G401.6 (cell line): ENCODE measurements around the gene H1-8.

Experiments used
- FAIRE-seq: peaks from 2 replicates; lab custom pipeline; 2012; peaks lifted over from hg19 to GRCh38; lab: Jason Lieb, UNC

H1-8 gene

DNA sequence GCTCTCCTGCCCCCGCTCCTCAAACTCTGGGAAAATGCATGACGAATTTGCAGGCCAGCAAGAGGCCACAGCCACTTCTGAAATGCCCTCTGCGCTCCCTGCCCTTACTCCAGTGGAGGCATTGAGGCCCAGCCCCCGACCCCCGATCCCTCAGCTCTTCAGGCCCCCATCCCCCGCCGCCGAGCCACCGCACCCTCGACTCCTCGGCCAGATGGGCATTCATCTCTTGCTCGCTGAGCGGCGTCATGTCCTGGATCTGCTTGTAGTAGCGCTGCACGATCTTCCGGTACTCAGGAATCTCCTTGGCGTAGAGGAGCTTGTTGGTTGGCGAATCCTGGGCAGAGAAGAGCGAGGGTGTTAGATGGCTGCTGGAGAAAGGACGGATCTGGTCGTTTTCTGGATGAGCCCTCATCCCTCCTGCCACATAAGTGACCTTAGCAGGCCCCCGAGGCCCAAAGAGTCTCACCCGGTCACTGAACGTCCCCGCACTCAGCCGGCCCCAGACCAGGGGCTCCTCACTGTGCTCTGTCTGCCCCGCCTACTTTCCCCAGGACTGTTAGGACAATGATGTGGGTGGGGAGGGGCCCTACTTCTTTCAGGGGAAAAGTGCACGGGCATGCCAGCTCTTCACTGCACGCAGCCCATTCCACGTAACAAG is 14.0 kb downstream of the H1-8 start:
- FAIRE-seq: no peak

DNA sequence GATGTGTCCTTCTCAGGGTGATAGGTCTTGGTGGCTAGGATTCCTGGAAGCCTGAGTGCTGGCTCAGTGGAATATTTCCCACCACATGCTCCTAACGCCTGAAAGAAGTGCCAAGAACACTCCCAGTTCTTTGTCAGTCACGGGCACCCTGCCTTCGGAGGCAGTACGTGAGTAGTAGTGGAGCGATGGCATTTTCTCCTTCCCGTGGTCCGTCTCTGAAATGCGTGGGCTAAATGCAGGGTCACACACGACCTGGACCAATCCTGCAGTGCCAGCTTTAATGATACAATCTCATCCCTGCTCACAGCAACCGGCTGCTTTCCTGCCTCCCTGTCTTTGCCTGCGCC is 14.5 kb downstream of the H1-8 start:
- no peak for FAIRE-seq

GRCh38 chr3:129558081-129558771 is 15.3 kb downstream of the H1-8 start:
- no peak for FAIRE-seq

- FAIRE-seq: no peak
Observed at GRCh38 chr3:129558772-129559564, 16.0 kb downstream of the H1-8 start.

- no peak for FAIRE-seq
Observed at GRCh38 chr3:129559565-129560079, 16.6 kb downstream of the H1-8 start.

GRCh38 chr3:129560269-129560787 is 17.4 kb downstream of the H1-8 start:
- FAIRE-seq: no peak

- FAIRE-seq: no peak
Observed at GRCh38 chr3:129560911-129561594, 18.1 kb downstream of the H1-8 start.

DNA sequence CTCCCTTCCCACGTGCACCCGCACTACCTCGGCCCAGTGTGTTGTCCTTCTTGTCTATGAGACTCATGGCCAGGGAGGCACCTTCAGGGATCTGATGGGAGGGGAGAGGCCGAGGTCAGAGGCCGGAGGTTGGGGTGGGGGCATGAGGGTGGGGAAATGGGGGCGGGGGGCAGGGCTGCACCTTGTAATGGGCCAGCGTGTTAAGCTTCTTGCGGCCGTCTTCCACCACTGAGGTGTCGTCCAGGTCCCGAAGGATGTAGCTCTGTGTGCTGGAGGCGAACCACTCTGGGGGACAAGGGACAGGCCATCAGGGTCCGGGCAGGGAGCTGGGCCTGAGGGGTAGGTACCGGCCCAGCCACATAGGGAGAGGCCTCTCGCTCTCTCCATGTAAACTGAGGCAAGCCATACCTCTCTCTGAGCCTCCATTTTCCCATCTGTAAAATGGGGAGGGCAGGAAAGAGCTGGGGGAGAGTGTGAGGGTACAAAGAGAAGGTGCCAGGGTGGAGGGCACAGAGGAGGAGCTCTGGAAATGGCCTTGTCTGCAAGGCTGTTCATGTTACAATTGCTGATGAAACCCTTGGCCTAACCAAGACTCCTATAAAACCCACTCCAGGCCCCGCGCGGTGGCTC is 18.8 kb downstream of the H1-8 start:
- FAIRE-seq: no peak

DNA sequence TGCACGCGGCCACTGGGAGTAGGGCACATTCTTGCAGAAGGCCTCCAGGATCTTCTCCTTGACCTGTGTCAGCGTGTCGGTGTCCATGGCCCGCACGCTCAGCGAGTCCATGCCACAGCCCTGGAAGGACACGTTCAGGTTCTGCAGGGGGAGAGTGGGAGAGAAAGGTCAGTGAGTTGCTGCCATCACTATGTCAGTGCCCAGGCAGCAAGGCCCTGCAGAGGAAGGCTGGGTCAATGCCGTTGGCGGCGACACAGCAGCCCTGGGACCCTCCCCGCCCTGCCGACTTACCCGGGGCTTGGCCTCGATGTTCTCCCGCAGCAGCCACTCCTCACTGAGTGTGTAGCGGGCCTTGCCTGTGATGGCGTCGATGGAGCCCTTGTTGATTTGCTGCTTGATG is 19.8 kb downstream of the H1-8 start:
- FAIRE-seq: no peak

- FAIRE-seq: no peak
Observed at GRCh38 chr3:129563332-129563731, 20.4 kb downstream of the H1-8 start.

DNA sequence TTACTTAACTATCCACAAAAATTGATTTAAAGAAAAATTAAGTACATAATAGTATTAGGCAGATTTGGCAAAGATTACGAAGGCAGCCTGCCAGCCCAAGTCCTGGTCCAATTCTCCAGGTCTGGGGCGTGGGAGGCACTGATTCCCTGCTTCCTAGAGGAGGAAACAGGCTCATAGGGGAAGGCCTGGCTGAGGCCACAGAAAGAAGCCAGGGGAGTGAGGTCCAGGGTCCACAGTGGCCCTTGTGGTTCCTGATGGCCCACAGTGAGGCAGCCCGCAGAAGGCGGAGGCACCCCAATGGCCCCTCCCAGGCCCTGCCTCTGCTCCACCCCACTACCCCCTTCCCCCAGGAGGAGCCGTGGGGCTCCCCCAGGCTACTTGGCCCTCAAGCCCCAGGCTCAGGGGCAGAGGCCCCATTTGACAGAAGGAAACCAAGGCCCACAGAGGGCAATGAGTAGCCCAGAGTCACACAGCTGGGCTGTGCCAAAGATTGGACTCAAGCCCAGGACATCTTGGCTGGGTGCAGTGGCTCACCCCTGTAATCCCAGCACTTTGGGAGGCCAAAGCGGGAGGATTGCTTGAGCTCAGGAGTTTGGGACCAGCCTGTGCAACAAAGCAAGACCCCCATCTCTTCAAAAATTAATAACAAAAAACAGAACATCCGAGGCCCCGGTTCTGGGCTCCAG is 21.0 kb downstream of the H1-8 start:
- FAIRE-seq: no peak

- FAIRE-seq: no peak
Observed at GRCh38 chr3:129564981-129565644, 22.1 kb downstream of the H1-8 start.

DNA sequence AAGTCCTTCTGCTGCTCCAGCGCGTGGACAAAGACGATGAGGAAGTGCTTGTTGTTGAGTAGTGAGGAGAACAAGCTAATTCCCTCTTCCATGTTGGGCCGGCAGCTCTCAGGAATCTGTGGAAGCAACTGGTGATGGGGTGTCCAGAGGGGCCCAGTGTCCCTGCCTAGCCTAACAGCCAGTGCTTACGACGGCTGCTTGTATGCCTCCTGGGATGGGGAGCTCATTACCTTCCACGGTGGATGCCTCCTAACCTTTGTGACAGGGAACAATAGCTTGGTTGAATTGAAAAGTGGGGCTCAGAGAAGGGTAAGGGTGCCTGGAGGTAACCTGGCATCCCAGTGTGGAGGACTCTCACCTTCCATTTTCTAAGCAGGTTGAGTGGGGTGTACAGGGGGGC is 22.9 kb downstream of the H1-8 start:
- no peak for FAIRE-seq

DNA sequence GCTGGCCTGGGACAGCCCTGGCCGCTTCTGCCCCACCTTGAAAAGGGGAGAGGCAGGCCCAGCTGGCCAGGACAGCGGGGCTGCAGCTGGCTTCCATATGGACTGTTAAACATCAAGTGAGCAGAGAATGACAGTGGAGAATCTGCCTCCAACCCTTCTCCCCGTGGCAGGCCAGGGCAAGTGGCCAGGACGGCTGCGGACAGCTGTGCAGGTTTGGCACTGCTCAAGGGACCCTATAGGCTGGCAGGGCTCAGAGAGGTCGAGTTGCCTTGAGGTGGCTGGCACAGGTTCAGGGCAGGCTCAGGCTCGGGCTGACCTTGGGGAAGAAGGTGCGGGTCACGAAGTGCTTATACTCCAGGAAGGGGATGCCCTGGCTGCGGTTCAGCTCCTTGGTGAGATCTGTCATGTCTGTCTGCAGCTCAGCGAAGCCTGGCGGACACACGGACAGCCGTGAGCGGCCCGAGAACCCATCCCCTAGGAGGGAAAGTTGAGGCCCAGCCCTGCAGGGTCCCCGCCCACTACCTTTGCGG is 24.3 kb downstream of the H1-8 start:
- no peak for FAIRE-seq

GRCh38 chr3:129567939-129568338 is 25.0 kb downstream of the H1-8 start:
- FAIRE-seq: no peak

- FAIRE-seq: no peak
Observed at GRCh38 chr3:129569856-129570255, 26.9 kb downstream of the H1-8 start.

GRCh38 chr3:129571605-129572547 is 28.9 kb downstream of the H1-8 start:
- FAIRE-seq: no peak

DNA sequence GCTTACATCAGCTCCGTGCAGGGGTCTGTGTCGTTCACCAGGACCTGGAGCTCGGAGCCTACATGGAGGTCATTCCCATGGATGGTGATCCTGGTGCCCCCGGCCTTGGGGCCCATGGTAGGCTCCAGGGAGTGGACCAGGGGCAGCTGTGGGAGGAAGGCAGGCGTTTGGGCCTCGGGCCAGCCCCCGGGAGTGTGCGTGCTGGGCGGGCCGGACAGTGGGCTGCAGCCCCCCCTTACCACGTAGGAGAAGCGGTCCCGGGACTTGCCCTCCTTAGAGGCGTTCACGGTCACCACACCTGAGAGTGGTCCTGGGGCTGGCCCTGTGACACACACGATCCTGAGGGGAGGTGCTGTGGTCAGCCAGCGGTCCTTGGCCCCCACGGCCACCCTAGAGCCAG is 29.6 kb downstream of the H1-8 start:
- no peak for FAIRE-seq

GRCh38 chr3:129573493-129573892 is 30.5 kb downstream of the H1-8 start:
- FAIRE-seq: no peak
